Thyroid gland (tissue), 4 donors: Measurements from ENCODE around the gene CHL1. TPM values are rescaled to one million over a fixed set of nuclear protein-coding genes. Genes with fewer than 3 reads are reported as not detected.

Source experiments
- DNase-seq, 2 donors: peaks; one replicate each; pipeline ENCODE4 v3.0.0-alpha.2; 2019
- H3K27ac ChIP-seq, 3 donors: fragments of 200-600 bp; sonication (generic); 1 replicate in 2 of 3; 2 replicates in 1 of 3; pipeline ENCODE4 v1.5.1; 2016 to 2019; ENCODE audit warnings: mild to moderate bottlenecking in 1 of 3, moderate library complexity in 1 of 3
- H3K27me3 ChIP-seq: fragments of 200-600 bp; sonication (generic); one replicate; pipeline ENCODE4 v1.5.1; 2019
- H3K36me3 ChIP-seq, 2 donors: fragments of 200-600 bp; sonication (generic); one replicate each; pipeline ENCODE4 v1.5.1; 2016 to 2019
- H3K4me1 ChIP-seq, 2 donors: fragments of 200-600 bp; sonication (generic); one replicate each; pipeline ENCODE4 v1.5.1; 2017 to 2019
- H3K4me3 ChIP-seq, 3 donors: fragments of 200-600 bp; sonication (generic); replicated peaks in 1 of 3; 1 replicate in 2 of 3; 2 replicates in 1 of 3; pipeline ENCODE4 v1.5.1; 2016; ENCODE audit warnings: mild to moderate bottlenecking in 1 of 3
- H3K9me3 ChIP-seq: fragments of 200-600 bp; sonication (generic); one replicate; pipeline ENCODE4 v1.5.1; 2017
- CTCF ChIP-seq, 6 experiments: fragments of 200-600 bp in 3 of 6; fragments of 450-650 bp in 3 of 6; sonication (generic) in 3 of 6; IDR thresholded peaks; one replicate each; pipeline ENCODE4 v1.5.1; 2016 to 2019; ENCODE audit warnings: antibody characterized with exemption in 6 of 6, mild to moderate bottlenecking in 2 of 6, inconsistent platforms in 1 of 6, moderate library complexity in 1 of 6
- POLR2A ChIP-seq, 2 donors: fragments of 450-650 bp; IDR thresholded peaks; one replicate each; pipeline ENCODE4 v1.6.1; 2017; ENCODE audit warnings: antibody characterized with exemption in 2 of 2, mild to moderate bottlenecking in 2 of 2, moderate library complexity in 1 of 2
- WGBS, 2 donors: methylation state at CpG; one replicate each; pipeline ENCODE4 v1.1.5; 2017; 5-methylcytosine and 5-hydroxymethylcytosine counted together
- intact Hi-C: fragments of 100-400 bp; cut with DNase I; formaldehyde crosslinking; loops from one replicate; pipeline ENCODE4 v1.15.1; 2023
- total RNA-seq, 4 donors: library from RNA; depleted of rRNA; stranded (reverse); fragments of >200 nt; gene quantifications; one replicate each; pipeline ENCODE4 v1.2.3, GENCODE V29; 2016

CHL1 gene
- total RNA-seq, 4 donors from 2014 or later = 3.1 to 5.0 (median 4.3) TPM

- no peak overlapping the region for H3K4me3 ChIP-seq
- intact Hi-C loops = no loop called here
- H3K36me3 ChIP-seq = no peaks in the 10 kb centered on the region
- WGBS, 2 donors = 60 to 70% methylated on average over 5 of the region's 5 CpGs
- H3K4me1 ChIP-seq = no peaks in the 10 kb centered on the region
- TF ChIP-seq POLR2A (IDR thresholded peaks at IDR 0.05) (no peak), CTCF (IDR thresholded peaks at IDR 0.05) (no peak)
- H3K9me3 ChIP-seq = no peaks in the 10 kb centered on the region
- no peaks in the 10 kb centered on the region for H3K27me3 ChIP-seq
- H3K27ac ChIP-seq = no peak overlapping the region
- DNase-seq = no peak
Observed at GRCh38 chr3:217099-217813, 20.7 kb downstream of the CHL1 start.

- H3K4me3 ChIP-seq = no peak overlapping the region
- no peaks in the 10 kb centered on the region for H3K27me3 ChIP-seq
- H3K9me3 ChIP-seq = no peaks in the 10 kb centered on the region
- no peaks in the 10 kb centered on the region for H3K4me1 ChIP-seq
- no peaks in the 10 kb centered on the region for H3K36me3 ChIP-seq
- H3K27ac ChIP-seq = no peak overlapping the region
- TF ChIP-seq POLR2A (IDR thresholded peaks at IDR 0.05) (no peak), CTCF (IDR thresholded peaks at IDR 0.05) (no peak)
- intact Hi-C loops = no loop called here
- no peak for DNase-seq
- 76 to 78% methylated on average over 2 of the region's 2 CpGs for WGBS, 2 donors
Observed at GRCh38 chr3:217948-218347, 21.4 kb downstream of the CHL1 start.

GRCh38 chr3:228442-229182, 32.0 kb downstream of the CHL1 start:
- no peak for DNase-seq
- 79 to 81% methylated on average over 3 of the region's 3 CpGs for WGBS, 2 donors
- Histone ChIP-seq H3K27ac (no peak overlapping the region), H3K4me3 (no peak overlapping the region), H3K36me3 (no peaks in the 10 kb centered on the region), H3K27me3 (no peaks in the 10 kb centered on the region), H3K4me1 (no peaks in the 10 kb centered on the region), H3K9me3 (no peaks in the 10 kb centered on the region)
- intact Hi-C loops = no loop called here
- TF ChIP-seq CTCF (IDR thresholded peaks at IDR 0.05) (no peak), POLR2A (IDR thresholded peaks at IDR 0.05) (no peak)

- H3K4me1 ChIP-seq = no peaks in the 10 kb centered on the region
- no peak overlapping the region for H3K4me3 ChIP-seq
- no peaks in the 10 kb centered on the region for H3K9me3 ChIP-seq
- intact Hi-C loops = no loop called here
- no peak overlapping the region for H3K27ac ChIP-seq
- H3K36me3 ChIP-seq = no peaks in the 10 kb centered on the region
- 61 to 66% methylated on average over 6 of the region's 6 CpGs for WGBS, 2 donors
- TF ChIP-seq POLR2A (IDR thresholded peaks at IDR 0.05) (no peak), CTCF (IDR thresholded peaks at IDR 0.05) (no peak)
- no peak for DNase-seq
- H3K27me3 ChIP-seq = no peaks in the 10 kb centered on the region
Observed at GRCh38 chr3:229183-229661, 32.7 kb downstream of the CHL1 start.

- no peaks in the 10 kb centered on the region for H3K27me3 ChIP-seq
- H3K27ac ChIP-seq = no peak overlapping the region
- H3K36me3 ChIP-seq = no peaks in the 10 kb centered on the region
- no peak overlapping the region for H3K4me3 ChIP-seq
- intact Hi-C loops = no loop called here
- no peaks in the 10 kb centered on the region for H3K4me1 ChIP-seq
- 68 to 71% methylated on average over 4 of the region's 4 CpGs for WGBS, 2 donors
- H3K9me3 ChIP-seq = no peaks in the 10 kb centered on the region
- DNase-seq = no peak
- TF ChIP-seq POLR2A (IDR thresholded peaks at IDR 0.05) (no peak), CTCF (IDR thresholded peaks at IDR 0.05) (no peak)
Observed at GRCh38 chr3:236881-237280, 40.3 kb downstream of the CHL1 start.
